K562 (cell line): Measurements from ENCODE around the gene ALG13. TPM values are rescaled to one million over a fixed set of nuclear protein-coding genes. Genes with fewer than 3 reads are reported as not detected.

ENCODE experiments used
- ARID2 ChIP-seq: fragments of 450-650 bp; IDR thresholded peaks from 2 replicates; pipeline ENCODE4 v1.6.1; 2017; ENCODE audit warnings: antibody characterized with exemption, mild to moderate bottlenecking
- CBFA2T3 ChIP-seq: fragments of 450-650 bp; IDR thresholded peaks from 2 replicates; pipeline ENCODE4 v1.6.1; 2017
- HDAC2 ChIP-seq: fragments of 450-650 bp; IDR thresholded peaks from 2 replicates; pipeline ENCODE4 v1.6.1; 2016; ENCODE audit warnings: mild to moderate bottlenecking
- MYNN ChIP-seq, 2 experiments: sonication (generic); formaldehyde crosslinking in 1 of 2; IDR thresholded peaks; 2 replicates each; pipeline versions ENCODE4 v1.5.0 to v1.6.1; 2016 to 2020; ENCODE audit warnings: antibody characterized with exemption in 1 of 2, missing genetic modification reagents in 1 of 2
- POLR2AphosphoS2 ChIP-seq: IDR thresholded peaks from 2 replicates; pipeline ENCODE4 v1.6.1; 2012; ENCODE audit warnings: low read length, improper control_type of control experiment
- PPARD ChIP-seq: fragments of 250-450 bp; sonication (Bioruptor Pico); IDR thresholded peaks from 2 replicates; pipeline ENCODE4 v1.8.0; 2022; ENCODE audit warnings: inconsistent platforms, mild to moderate bottlenecking, moderate library complexity
- SAP30 ChIP-seq: fragments of 200-600 bp; sonication (generic); IDR thresholded peaks from 2 replicates; pipeline ENCODE4 v1.6.1; 2012; ENCODE audit warnings: borderline replicate concordance, low read depth, mild to moderate bottlenecking, moderate library complexity, low read length, control low read depth, inconsistent platforms; ENCODE audit not compliant: insufficient read depth, poor library complexity, severe bottlenecking
- TEAD4 ChIP-seq, 2 experiments: sonication (generic) in 1 of 2; formaldehyde crosslinking in 1 of 2; IDR thresholded peaks; 2 replicates each; pipeline versions ENCODE4 v1.6.1 to v1.8.0; 2012 to 2022; ENCODE audit warnings: borderline replicate concordance in 1 of 2, inconsistent platforms in 1 of 2, low read length in 1 of 2, mild to moderate bottlenecking in 1 of 2, missing genetic modification reagents in 1 of 2
- ZBTB33 ChIP-seq: sonication (generic); formaldehyde crosslinking; IDR thresholded peaks from 2 replicates; pipeline ENCODE4 v1.8.1; 2023; ENCODE audit warnings: mild to moderate bottlenecking, missing genetic modification reagents
- ZC3H11A ChIP-seq: IDR thresholded peaks from 2 replicates; pipeline ENCODE4 v1.6.1; 2012; ENCODE audit warnings: low read depth, low read length, improper control_type of control experiment
- ZFP1 ChIP-seq: fragments of 450-650 bp; formaldehyde crosslinking; IDR thresholded peaks from 2 replicates; pipeline ENCODE4 v1.4.0; 2020; ENCODE audit warnings: mild to moderate bottlenecking, mixed read lengths
- ZNF445 ChIP-seq: fragments of 250-450 bp; sonication (Bioruptor Pico); IDR thresholded peaks from 2 replicates; pipeline ENCODE4 v1.4.0; 2020; ENCODE audit warnings: low read depth, mild to moderate bottlenecking, moderate library complexity
- ZNF512 ChIP-seq: IDR thresholded peaks from 2 replicates; pipeline ENCODE4 v1.6.1; 2016; ENCODE audit warnings: missing genetic modification characterization, missing compliant biosample characterization
- ZNF609 ChIP-seq: sonication (generic); formaldehyde crosslinking; IDR thresholded peaks from 2 replicates; pipeline ENCODE4 v1.8.1; 2023; ENCODE audit warnings: missing genetic modification reagents, mild to moderate bottlenecking, borderline replicate concordance
- ZNF655 ChIP-seq: fragments of 250-450 bp; sonication (Bioruptor Pico); IDR thresholded peaks from 2 replicates; pipeline ENCODE4 v1.5.0; 2021
- polyA plus RNA-seq, 8 experiments: library from polyadenylated mRNA; depleted of rRNA in 4 of 8; stranded (reverse) in 5 of 8; unstranded in 3 of 8; fragments of >200 nt; fragmentation: Nextera tagmentation in 2 of 8; fragmentation: Illumina TruSeq in 1 of 8; extraction: Ambion mirVana in 2 of 8; extraction: Trizol in 1 of 8; gene quantifications; 2 replicates each; pipeline versions ENCODE4 v1.2.1 to v1.2.3, GENCODE V29; 2011 to 2014; ENCODE audit warnings: inconsistent platforms in 1 of 8, missing spikeins in 1 of 8
- total RNA-seq, 7 experiments: library from RNA; depleted of rRNA in 6 of 7; stranded (reverse); fragments of >200 nt in 6 of 7; fragmentation: Illumina TruSeq in 2 of 7; extraction: Trizol in 2 of 7; gene quantifications; 2 replicates each; pipeline versions ENCODE4 v1.2.1 to v1.2.3, GENCODE V29; 2011 to 2021; ENCODE audit warnings: low replicate concordance in 1 of 7

The ALG13 gene
- total and polyA plus RNA-seq, 9 of the 15 experiments (the other 6 are each of a cell fraction or from before 2014, with no cell fraction given), result 40.3 to 117 (median 68.2) TPM

- TF ChIP-seq ZNF512 (tag), result no peak
- TF ChIP-seq TEAD4 (IDR thresholded peaks at IDR 0.05; ENCODE audit: low read length), result no peak
- no peak for TF ChIP-seq TEAD4 (CRISPR knock-in tag; IDR thresholded peaks at IDR 0.05; ENCODE audit: borderline replicate concordance)
- TF ChIP-seq HDAC2, result peak; percentile 11; the same call in 1 of the 2 replicates
- TF ChIP-seq ZFP1, result no peak
- no peak for TF ChIP-seq MYNN (IDR thresholded peaks at IDR 0.05)
- TF ChIP-seq MYNN (CRISPR knock-in tag; IDR thresholded peaks at IDR 0.05), result no peak
- TF ChIP-seq ZNF445 (CRISPR knock-in tag), result no peak
- TF ChIP-seq ZNF609 (CRISPR knock-in tag), result no peak
- TF ChIP-seq ZNF655, result no peak
- TF ChIP-seq SAP30, result peak; percentile 23
- TF ChIP-seq POLR2AphosphoS2, result no peak; the same call in 1 of the 2 replicates
- TF ChIP-seq PPARD, result no peak
- TF ChIP-seq CBFA2T3, result no peak
- TF ChIP-seq ARID2, result no peak
- TF ChIP-seq ZC3H11A, result no peak
- no peak; the same call in 1 of the 2 replicates for TF ChIP-seq ZBTB33 (CRISPR knock-in tag)
Measured at GRCh38 chrX:111680988-111681779, at the start of gene ALG13 (continued).
